K562 (cell line): ENCODE data around the gene MNDA. TPM values are rescaled to one million over a fixed set of nuclear protein-coding genes. Genes with fewer than 3 reads are reported as not detected.

Experiments used
- BDP1 ChIP-seq: IDR thresholded peaks from 3 replicates; pipeline ENCODE4 v1.6.1; 2011; ENCODE audit not compliant: insufficient read length, insufficient read depth
- BRCA1 ChIP-seq, 2 experiments: fragments of 450-650 bp in 1 of 2; sonication (generic) in 1 of 2; formaldehyde crosslinking in 1 of 2; IDR thresholded peaks; 2 replicates each; pipeline versions ENCODE4 v1.5.0 to v1.6.1; 2017 to 2020; ENCODE audit warnings: mild to moderate bottlenecking in 1 of 2, missing genetic modification reagents in 1 of 2
- CCAR2 ChIP-seq: fragments of 200-400 bp; formaldehyde crosslinking; IDR thresholded peaks from 2 replicates; pipeline ENCODE4 v1.6.1; 2017; ENCODE audit warnings: mild to moderate bottlenecking, low read depth, low read length
- CEBPB ChIP-seq: fragments of 450-650 bp; IDR thresholded peaks from 2 replicates; pipeline ENCODE4 v1.6.1; 2016; ENCODE audit warnings: missing genetic modification characterization, missing compliant biosample characterization
- FOSL1 ChIP-seq: fragments of 200-800 bp; sonication (Bioruptor generic); conservative IDR thresholded peaks from 2 replicates; pipeline ENCODE4 v1.6.1; 2016; ENCODE audit warnings: missing genetic modification characterization, missing compliant biosample characterization
- FOXK2 ChIP-seq, 2 experiments: fragments of 450-650 bp; IDR thresholded peaks in 1 of 2; conservative IDR thresholded peaks in 1 of 2; 2 replicates each; pipeline ENCODE4 v1.6.1; 2016; ENCODE audit warnings: low read depth in 2 of 2, mild to moderate bottlenecking in 1 of 2
- MCM7 ChIP-seq, 2 experiments: fragments of 450-650 bp; IDR thresholded peaks; 2 replicates each; pipeline ENCODE4 v1.6.1; 2016 to 2018
- PHF21A ChIP-seq: fragments of 450-650 bp; IDR thresholded peaks from 2 replicates; pipeline ENCODE4 v1.6.1; 2017; ENCODE audit warnings: low read depth, borderline replicate concordance
- RREB1 ChIP-seq: fragments of 250-450 bp; sonication (Bioruptor Pico); IDR thresholded peaks from 2 replicates; pipeline ENCODE4 v1.4.0; 2020
- SMC3 ChIP-seq: conservative IDR thresholded peaks from 2 replicates; pipeline ENCODE4 v1.6.1; 2011; ENCODE audit warnings: low read depth, low read length, improper control_type of control experiment; ENCODE audit not compliant: insufficient read depth
- ZBTB8A ChIP-seq: fragments of 450-650 bp; IDR thresholded peaks from 2 replicates; pipeline ENCODE4 v1.6.1; 2018; ENCODE audit warnings: mild to moderate bottlenecking, moderate library complexity; ENCODE audit not compliant: partially characterized antibody
- ZEB2 ChIP-seq: fragments of 450-650 bp; IDR thresholded peaks from 2 replicates; pipeline ENCODE4 v1.6.1; 2016
- ZNF175 ChIP-seq: fragments of 200-800 bp; sonication (Bioruptor generic); IDR thresholded peaks from 2 replicates; pipeline ENCODE4 v1.6.1; 2016; ENCODE audit warnings: low read depth, mild to moderate bottlenecking, missing genetic modification characterization, missing compliant biosample characterization
- ZNF644 ChIP-seq: fragments of 200-800 bp; sonication (Bioruptor generic); IDR thresholded peaks from 2 replicates; pipeline ENCODE4 v1.6.1; 2016; ENCODE audit warnings: low read depth, missing genetic modification characterization, missing compliant biosample characterization
- ZNF766 ChIP-seq: fragments of 200-800 bp; sonication (Bioruptor generic); conservative IDR thresholded peaks from 2 replicates; pipeline ENCODE4 v1.6.1; 2016; ENCODE audit warnings: missing genetic modification characterization, missing compliant biosample characterization
- polyA plus RNA-seq, 8 experiments: library from polyadenylated mRNA; depleted of rRNA in 4 of 8; stranded (reverse) in 5 of 8; unstranded in 3 of 8; fragments of >200 nt; fragmentation: Nextera tagmentation in 2 of 8; fragmentation: Illumina TruSeq in 1 of 8; extraction: Ambion mirVana in 2 of 8; extraction: Trizol in 1 of 8; gene quantifications; 2 replicates each; pipeline versions ENCODE4 v1.2.1 to v1.2.3, GENCODE V29; 2011 to 2014; ENCODE audit warnings: inconsistent platforms in 1 of 8, missing spikeins in 1 of 8
- total RNA-seq, 7 experiments: library from RNA; depleted of rRNA in 6 of 7; stranded (reverse); fragments of >200 nt in 6 of 7; fragmentation: Illumina TruSeq in 2 of 7; extraction: Trizol in 2 of 7; gene quantifications; 2 replicates each; pipeline versions ENCODE4 v1.2.1 to v1.2.3, GENCODE V29; 2011 to 2021; ENCODE audit warnings: low replicate concordance in 1 of 7
- TF ChIP-seq, protein P1 (sequence below), 2 experiments: IDR thresholded peaks in 1 of 2; conservative IDR thresholded peaks in 1 of 2; 2 replicates each; pipeline ENCODE4 v1.6.1; 2016; ENCODE audit warnings: low read depth in 2 of 2, mild to moderate bottlenecking in 1 of 2, missing compliant biosample characterization in 1 of 2, missing genetic modification characterization in 1 of 2, moderate library complexity in 1 of 2

MNDA gene
- total and polyA plus RNA-seq, 9 of the 15 experiments (the other 6 are each of a cell fraction or from before 2014, with no cell fraction given), result 0.08 to 0.14 (median 0.09) TPM; not detected in 6

DNA sequence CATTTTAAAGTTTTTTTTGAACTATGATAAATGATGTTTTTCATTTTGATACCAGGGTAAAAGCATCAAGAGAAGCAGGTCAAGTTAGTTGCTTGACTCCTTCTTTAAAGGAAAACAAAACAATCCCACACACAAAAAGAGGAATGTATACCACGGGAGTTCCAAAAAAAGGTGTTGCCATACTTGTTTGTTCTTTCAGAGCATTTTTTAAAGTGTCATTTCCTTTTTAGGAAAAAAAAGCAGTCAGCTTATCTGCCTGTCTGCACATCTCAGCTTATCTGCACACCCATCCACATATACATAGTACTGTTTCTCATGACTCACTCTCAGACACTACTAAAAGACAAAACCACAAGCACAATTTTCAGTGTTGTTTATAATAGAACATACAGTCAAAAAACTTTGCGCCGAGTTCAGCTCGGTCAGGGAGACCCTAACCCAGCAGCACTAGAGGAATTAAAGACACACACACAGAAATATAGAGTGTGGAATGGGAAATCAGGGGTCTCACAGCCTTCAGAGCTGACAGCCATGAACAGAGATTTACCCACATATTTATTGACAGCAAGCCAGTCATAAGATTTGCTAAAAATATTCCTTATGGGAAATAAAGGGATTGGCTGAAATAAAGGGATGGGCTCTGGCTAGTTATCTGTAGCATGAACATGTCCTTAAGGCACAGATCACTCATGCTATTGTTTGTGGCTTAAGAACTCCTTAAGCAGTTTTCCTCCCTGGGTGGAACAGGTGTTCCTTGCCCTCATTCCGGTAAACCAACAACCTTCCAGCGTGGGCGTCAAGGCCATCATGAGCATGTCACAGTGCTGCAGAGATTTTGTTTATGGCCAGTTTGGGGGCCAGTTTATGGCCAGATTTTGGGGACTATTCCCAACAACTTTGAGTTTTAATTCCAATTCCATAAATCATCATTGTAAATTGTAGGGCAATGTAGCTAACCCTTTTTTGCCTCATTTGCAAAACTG lies 11.4 kb upstream of the MNDA start (continued):
- TF ChIP-seq, protein P1, sequence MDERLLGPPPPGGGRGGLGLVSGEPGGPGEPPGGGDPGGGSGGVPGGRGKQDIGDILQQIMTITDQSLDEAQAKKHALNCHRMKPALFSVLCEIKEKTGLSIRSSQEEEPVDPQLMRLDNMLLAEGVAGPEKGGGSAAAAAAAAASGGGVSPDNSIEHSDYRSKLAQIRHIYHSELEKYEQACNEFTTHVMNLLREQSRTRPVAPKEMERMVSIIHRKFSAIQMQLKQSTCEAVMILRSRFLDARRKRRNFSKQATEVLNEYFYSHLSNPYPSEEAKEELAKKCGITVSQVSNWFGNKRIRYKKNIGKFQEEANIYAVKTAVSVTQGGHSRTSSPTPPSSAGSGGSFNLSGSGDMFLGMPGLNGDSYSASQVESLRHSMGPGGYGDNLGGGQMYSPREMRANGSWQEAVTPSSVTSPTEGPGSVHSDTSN (CRISPR knock-in tag; IDR thresholded peaks at IDR 0.05; ENCODE audit: low read depth), result no peak
- TF ChIP-seq, protein P1 (tag; conservative IDR thresholded peaks at IDR 0.05; ENCODE audit: low read depth), result peak; percentile 79
- TF ChIP-seq ZNF644 (tag) (peak; percentile 77; the same call in 1 of the 2 replicates), RREB1 (CRISPR knock-in tag) (no peak), ZBTB8A (no peak), ZEB2 (peak; percentile 84), ZNF175 (CRISPR knock-in tag) (0 out of 2 replicates have a peak, but pooled peaks have one; percentile 86), ZNF766 (peak; percentile 85), BDP1 (no peak), SMC3 (no peak), PHF21A (no peak), CCAR2 (no peak), CEBPB (tag) (no peak), BRCA1 (IDR thresholded peaks at IDR 0.05) (no peak), BRCA1 (CRISPR knock-in tag; IDR thresholded peaks at IDR 0.05) (no peak), MCM7 (IDR thresholded peaks at IDR 0.05) (no peak), FOXK2 (conservative IDR thresholded peaks at IDR 0.05 in 1 of 2, IDR thresholded peaks at IDR 0.05 in 1 of 2; ENCODE audit: low read depth in 2 of 2) (peak; percentile 89 to 91), FOSL1 (tag) (peak; percentile 99)
- TF ChIP-seq, all 486 proteins: peak for 130
